ENCODE measurements around the gene TBC1D22A. TPM values are rescaled to one million over a fixed set of nuclear protein-coding genes. Genes with fewer than 3 reads are reported as not detected.

TBC1D22A gene
- total RNA-seq, 1 donor from 2014 or later: 10.6 TPM

GRCh38 chr22:46858181-46858771, 95.8 kb downstream of the TBC1D22A start:
- Mint-ChIP-seq H3K4me1 (peaks cover 14% of the 10 kb centered on the region), H3K27ac (no peak overlapping the region), H3K4me3 (no peak overlapping the region), H3K27me3 (ENCODE audit: insufficient read depth, low read depth) (no peaks in the 10 kb centered on the region), H3K9me3 (peaks cover 10% of the 10 kb centered on the region), H3K36me3 (peaks cover 6% of the 10 kb centered on the region)
- Histone ChIP-seq H3F3A (ENCODE audit: low read depth) (no peaks in the 10 kb centered on the region), H3K9me3 (ENCODE audit: low read depth) (no peaks in the 10 kb centered on the region), H3K4me3 (no peak overlapping the region), H3K27ac (no peak overlapping the region), H4K20me1 (ENCODE audit: low read depth) (no peaks in the 10 kb centered on the region), H3K27me3 (no peaks in the 10 kb centered on the region), H3K4me2 (no peak overlapping the region), H2AFZ (replicated peaks) (no peak overlapping the region), H3K9ac (no peak overlapping the region), H3K79me2 (ENCODE audit: low read depth) (no peaks in the 10 kb centered on the region), H3K36me3 (no peaks in the 10 kb centered on the region), H3K4me1 (no peaks in the 10 kb centered on the region)
- no peak for DNase-seq (ENCODE audit: low spot score)
- TF ChIP-seq CTCF (IDR thresholded peaks at IDR 0.05) (no peak), EZH2phosphoT487 (IDR thresholded peaks at IDR 0.05) (no peak), EZH2 (IDR thresholded peaks at IDR 0.05) (no peak)

- TF ChIP-seq CTCF (IDR thresholded peaks at IDR 0.05) (no peak), EZH2phosphoT487 (IDR thresholded peaks at IDR 0.05) (no peak), EZH2 (IDR thresholded peaks at IDR 0.05) (no peak)
- Histone ChIP-seq H4K20me1 (ENCODE audit: low read depth) (no peaks in the 10 kb centered on the region), H3K9me3 (ENCODE audit: low read depth) (no peaks in the 10 kb centered on the region), H3K9ac (no peak overlapping the region), H3K4me3 (no peak overlapping the region), H3K4me1 (no peaks in the 10 kb centered on the region), H3K4me2 (no peak overlapping the region), H3F3A (ENCODE audit: low read depth) (no peaks in the 10 kb centered on the region), H3K79me2 (ENCODE audit: low read depth) (no peaks in the 10 kb centered on the region), H3K36me3 (no peaks in the 10 kb centered on the region), H3K27me3 (no peaks in the 10 kb centered on the region), H2AFZ (replicated peaks) (no peak overlapping the region), H3K27ac (no peak overlapping the region)
- H3K4me1 Mint-ChIP-seq: peaks cover 5% of the 10 kb centered on the region
- no peak overlapping the region for H3K4me3 Mint-ChIP-seq
- no peak overlapping the region for H3K27ac Mint-ChIP-seq
- H3K9me3 Mint-ChIP-seq: peaks cover 10% of the 10 kb centered on the region
- no peaks in the 10 kb centered on the region for H3K27me3 Mint-ChIP-seq (ENCODE audit: insufficient read depth, low read depth)
- DNase-seq (ENCODE audit: low spot score): no peak
- H3K36me3 Mint-ChIP-seq: peaks cover 2% of the 10 kb centered on the region
Observed at GRCh38 chr22:46860562-46860961, 98.1 kb downstream of the TBC1D22A start.

GRCh38 chr22:46861468-46862367, 99.3 kb downstream of the TBC1D22A start:
- H3K4me1 Mint-ChIP-seq: peaks cover 2% of the 10 kb centered on the region
- H3K36me3 ChIP-seq: no peaks in the 10 kb centered on the region
- TF ChIP-seq EZH2phosphoT487 (IDR thresholded peaks at IDR 0.05) (no peak), CTCF (IDR thresholded peaks at IDR 0.05) (no peak), EZH2 (IDR thresholded peaks at IDR 0.05) (no peak)
- no peak overlapping the region for H3K27ac Mint-ChIP-seq
- no peak overlapping the region for H3K4me3 ChIP-seq
- peaks cover 2% of the 10 kb centered on the region for H3K36me3 Mint-ChIP-seq
- H3K9me3 ChIP-seq (ENCODE audit: low read depth): no peaks in the 10 kb centered on the region
- no peaks in the 10 kb centered on the region for H3K27me3 ChIP-seq
- DNase-seq (ENCODE audit: low spot score): no peak
- no peaks in the 10 kb centered on the region for H3K79me2 ChIP-seq (ENCODE audit: low read depth)
- no peaks in the 10 kb centered on the region for H3K27me3 Mint-ChIP-seq (ENCODE audit: insufficient read depth, low read depth)
- no peak overlapping the region for H3K4me3 Mint-ChIP-seq
- no peaks in the 10 kb centered on the region for H4K20me1 ChIP-seq (ENCODE audit: low read depth)
- no peak overlapping the region for H3K27ac ChIP-seq
- no peaks in the 10 kb centered on the region for H3K4me1 ChIP-seq
- no peak overlapping the region for H3K9ac ChIP-seq
- peaks cover 10% of the 10 kb centered on the region for H3K9me3 Mint-ChIP-seq
- H3K4me2 ChIP-seq: no peak overlapping the region
- H2AFZ ChIP-seq (replicated peaks): no peak overlapping the region
- no peaks in the 10 kb centered on the region for H3F3A ChIP-seq (ENCODE audit: low read depth)

All from neural progenitor cell (in vitro differentiated cells).